Erythroblast (primary cell): Measurements from ENCODE around the gene PSORS1C1.

Experiments
- DNase-seq, 2 experiments: peaks; one replicate each; lab custom pipeline; 2025; lab: John Stamatoyannopoulos, UW
- GATA1 ChIP-seq: IDR thresholded peaks from 2 replicates; pipeline ENCODE4 v1.6.1; 2011; ENCODE audit warnings: low read depth, mild to moderate bottlenecking, control low read depth, low read length, moderate library complexity
- POLR2A ChIP-seq: IDR thresholded peaks from 2 replicates; pipeline ENCODE4 v1.6.1; 2011; ENCODE audit warnings: mild to moderate bottlenecking, low read length

Gene PSORS1C1

DNA sequence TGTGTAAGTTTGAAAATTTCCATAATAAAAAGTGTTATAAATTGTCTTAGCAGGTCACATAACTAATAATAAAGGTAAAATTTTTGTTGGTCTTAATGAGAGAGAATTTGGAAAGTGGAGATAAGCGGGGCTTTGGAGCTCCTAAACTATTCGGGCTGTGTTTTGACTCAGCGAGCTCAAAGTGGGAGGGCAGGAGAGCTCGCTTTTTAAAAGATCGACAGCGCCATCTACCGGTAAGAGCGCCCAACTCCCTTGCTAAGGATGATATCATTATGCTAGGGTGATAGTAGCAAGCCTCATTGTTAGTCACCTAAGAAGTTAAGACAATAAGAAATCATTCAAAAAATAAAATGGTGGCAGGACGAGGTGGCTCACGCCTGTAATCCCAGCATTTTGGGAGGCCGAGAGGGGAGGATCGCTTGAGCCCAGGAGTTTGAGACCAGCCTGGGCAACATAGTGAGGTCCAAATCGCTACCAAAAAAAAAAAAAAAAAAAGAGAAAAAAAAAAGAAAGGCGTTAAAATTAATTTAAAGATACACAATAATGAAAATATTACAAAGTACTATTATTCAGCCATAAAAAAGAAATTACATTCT lies 27.0 kb upstream of the PSORS1C1 start:
- TF ChIP-seq POLR2A = no peak
- no peak for TF ChIP-seq GATA1
- DNase-seq = peak; percentile 77 to 90

DNA sequence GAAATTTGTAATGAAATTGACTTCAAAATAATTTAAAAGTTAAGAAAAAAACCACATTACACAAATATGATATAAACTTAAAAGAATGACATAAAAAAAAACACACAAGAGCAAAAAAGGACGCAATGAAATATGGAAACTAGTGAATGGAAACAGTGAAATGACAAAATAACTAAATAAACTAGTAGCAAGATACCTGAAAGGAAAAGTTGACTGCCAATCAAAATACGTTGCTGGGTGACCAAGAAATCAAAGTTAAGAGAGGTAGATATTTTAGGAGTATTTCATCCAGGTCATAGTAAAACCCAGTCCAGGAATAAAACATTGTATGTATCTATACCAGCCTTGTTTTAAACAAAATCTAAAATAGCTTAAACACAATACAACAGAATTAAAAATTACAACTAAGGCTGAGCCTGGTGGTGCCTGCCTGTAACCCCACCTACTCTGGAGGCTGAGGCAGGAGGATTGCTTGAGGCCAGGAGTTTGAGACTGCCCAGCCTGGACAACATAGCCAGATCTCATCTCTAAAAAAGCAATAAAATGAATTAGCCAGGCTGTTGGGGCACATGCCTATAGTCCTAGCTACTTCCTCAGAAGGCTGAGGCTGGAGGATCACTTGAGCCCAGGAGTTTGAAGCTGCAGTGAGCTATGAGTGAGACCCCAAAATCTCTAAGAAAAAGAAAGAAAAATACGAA lies 24.2 kb upstream of the PSORS1C1 start:
- DNase-seq = no peak
- TF ChIP-seq POLR2A (no peak), GATA1 (no peak)

DNA sequence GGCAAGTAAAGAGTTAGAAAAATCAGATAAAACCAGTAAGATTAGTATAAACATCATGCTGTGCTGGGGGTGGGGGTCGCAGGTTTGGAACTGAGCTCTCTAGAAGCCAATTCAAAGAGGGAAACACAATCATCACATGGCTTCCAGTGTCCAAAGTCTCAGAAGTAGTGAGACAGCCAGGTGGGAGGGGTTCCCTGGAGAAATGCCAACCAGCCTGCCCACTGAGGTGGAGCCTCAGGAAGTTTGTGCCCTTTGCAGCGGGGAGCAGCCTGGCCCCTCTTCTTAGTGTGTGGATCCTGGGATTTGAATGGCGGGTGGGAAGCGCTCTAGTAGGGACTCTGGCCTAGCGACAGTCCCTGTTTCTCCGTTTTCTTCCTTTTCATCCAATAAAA lies 23.6 kb upstream of the PSORS1C1 start:
- TF ChIP-seq POLR2A = no peak
- no peak for TF ChIP-seq GATA1

DNA sequence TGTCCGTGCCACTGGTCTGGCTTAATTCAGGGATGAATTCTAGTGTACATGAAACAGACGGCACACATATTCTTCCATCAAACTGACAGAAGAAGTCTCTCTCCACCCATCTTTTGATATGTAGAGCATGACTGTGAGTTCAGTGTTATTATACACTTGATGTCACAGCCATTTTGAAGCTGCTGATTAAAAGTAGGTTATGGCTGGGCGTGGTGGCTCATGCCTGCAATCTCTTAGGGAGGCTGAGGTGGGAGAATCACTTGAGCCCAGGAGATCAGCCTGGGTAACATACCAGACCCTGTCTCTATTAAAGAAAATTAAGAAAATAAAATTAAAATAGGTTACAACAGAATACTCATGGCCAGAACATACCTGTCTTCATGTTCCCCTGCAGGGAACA lies 22.9 kb upstream of the PSORS1C1 start:
- TF ChIP-seq POLR2A (no peak), GATA1 (no peak)
- DNase-seq = no peak

More for the DNA sequence above, 23.6 kb upstream of the PSORS1C1 start:
- no peak for DNase-seq

DNA sequence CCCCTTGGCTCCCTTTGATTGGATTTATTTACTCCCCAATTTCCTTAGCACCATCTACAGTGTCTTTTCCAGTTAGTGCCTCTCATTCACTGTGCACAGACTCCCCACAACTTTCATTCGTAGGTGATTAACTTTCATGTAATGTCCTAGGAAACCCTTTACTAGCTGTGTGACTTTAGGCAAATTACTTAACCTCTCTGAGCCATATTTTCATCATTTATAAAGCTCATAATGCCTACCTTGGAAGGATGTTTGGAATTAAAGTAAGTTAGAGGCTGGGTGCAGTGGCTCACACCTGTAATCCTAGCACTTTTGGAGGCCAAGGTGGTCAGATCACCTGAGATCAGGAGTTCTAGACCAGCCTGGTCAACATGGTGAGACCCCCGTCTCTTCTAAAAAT lies 22.4 kb upstream of the PSORS1C1 start:
- no peak for TF ChIP-seq POLR2A
- TF ChIP-seq GATA1 = no peak

DNA sequence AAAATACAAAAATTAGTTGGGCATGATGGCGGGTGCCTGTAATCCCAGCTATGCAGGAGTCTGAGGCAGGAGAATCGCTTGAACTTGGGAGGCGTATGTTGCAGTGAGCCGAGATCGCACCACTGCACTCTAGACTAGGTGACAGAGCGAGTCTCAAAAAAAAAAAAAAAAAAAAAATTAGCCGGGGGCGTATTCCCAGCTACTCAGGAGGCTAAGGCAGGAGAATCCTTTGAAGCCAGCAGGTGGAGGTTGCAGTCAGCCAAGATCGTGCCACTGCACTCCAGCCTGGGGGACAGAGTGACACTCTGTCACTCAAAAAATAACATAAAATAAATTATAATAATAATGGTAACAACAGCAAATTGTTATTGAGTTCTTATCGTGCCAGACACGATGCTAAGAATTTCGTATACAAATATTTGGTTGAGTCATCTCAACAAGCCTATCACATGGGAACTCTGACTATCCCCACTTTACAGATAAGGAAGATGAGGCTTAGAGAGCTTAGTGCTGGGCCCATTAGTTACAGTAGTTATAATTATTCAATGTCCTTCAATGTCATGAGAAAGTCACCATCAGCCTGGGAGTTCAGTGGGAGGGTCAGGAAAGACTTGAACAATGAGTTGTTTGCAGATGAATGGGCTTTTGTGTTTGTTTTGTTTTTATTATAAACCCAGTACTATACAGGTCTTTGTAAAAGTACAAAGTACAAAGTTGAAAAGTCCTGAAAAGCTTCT lies 21.7 kb upstream of the PSORS1C1 start:
- TF ChIP-seq POLR2A = no peak
- no peak for TF ChIP-seq GATA1
- no peak for DNase-seq

More for the DNA sequence above, 22.4 kb upstream of the PSORS1C1 start:
- no peak for DNase-seq

DNA sequence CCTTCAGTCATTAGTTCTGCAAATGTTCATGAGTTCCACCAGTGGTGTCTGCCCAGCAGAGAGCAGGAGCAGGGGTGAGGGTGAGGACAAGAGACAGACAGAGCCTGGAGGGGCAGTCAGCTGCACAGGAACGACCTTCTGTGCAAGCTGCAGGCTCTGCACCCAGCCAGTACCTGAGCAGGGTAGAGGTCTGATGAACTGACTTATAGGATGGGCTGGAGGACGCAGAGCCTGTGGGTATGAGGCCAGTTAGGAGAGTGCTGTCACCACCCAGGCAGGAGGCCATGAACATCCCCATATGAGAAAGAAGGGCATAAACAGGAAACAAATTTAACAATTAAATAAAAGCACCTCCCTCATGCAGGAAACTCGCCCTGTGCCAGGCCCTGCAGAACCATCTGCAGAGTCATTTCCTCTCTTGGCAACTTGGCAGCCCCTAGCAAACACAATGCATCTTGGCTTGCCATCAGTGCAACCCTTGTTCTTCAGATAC lies 20.2 kb upstream of the PSORS1C1 start:
- TF ChIP-seq POLR2A = no peak
- TF ChIP-seq GATA1 = no peak

DNA sequence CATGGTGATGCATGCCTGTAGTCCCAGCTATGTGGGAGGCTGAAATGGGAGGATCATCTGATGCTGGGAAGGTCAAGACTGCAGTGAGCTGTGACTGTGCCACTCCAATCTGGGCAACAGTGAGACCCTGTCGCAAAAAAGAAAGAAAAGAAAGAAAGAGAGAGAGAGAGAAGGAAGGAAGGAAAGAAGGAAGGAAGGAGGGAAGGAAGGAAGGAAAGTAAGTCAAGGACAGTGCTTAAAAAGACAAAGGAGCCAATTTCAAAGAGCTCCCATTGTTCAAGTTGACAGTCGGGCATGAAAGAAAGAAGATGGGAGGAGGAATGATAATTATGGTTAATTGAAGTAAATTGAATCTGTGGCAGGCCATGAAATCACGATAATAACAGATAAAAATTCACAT lies 18.4 kb upstream of the PSORS1C1 start:
- TF ChIP-seq POLR2A (no peak), GATA1 (no peak)
- no peak for DNase-seq

More for the DNA sequence above, 20.2 kb upstream of the PSORS1C1 start:
- DNase-seq = no peak

DNA sequence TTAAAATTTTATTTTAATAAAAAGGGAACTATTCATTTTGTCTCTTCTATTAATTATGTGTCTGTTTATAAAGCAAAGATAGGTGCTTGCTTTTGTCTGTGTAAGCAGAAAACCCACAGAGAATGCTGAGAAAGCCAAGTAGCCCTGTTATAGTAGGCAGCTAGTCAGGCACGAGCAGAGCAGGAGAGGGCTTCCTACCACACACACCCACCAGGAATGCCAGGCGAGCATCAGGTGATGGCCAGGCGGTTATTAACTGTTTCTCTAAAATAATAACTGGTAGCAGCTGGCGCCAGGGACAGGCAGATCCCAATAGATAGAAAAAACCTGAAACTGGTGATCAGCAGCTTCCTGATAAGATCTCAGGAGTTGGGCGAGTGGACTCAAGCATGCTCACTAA lies 17.9 kb upstream of the PSORS1C1 start:
- TF ChIP-seq POLR2A (no peak), GATA1 (no peak)
- DNase-seq = no peak

DNA sequence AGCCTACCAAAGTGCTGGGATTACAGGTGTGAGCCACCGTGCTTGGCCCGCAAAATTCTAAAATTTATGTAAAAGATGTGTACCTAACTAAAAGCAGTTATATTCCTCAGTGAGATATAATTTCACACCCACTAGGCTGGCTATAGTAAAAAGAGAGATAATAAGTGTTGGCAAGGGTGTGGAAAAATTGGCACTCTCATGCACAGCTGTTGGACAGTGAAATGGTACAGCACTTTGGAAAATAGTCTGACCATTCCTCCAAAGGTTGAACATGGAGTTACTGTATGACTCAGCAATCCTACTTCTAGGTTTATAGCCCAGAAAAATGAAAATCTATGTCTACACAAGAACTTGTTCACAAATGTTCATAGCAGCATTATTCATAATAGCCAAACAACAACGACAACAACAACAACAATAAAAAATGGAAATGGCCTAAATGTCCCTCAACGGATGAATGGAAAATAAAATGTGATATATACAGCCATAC lies 16.1 kb upstream of the PSORS1C1 start:
- no peak for DNase-seq
- TF ChIP-seq POLR2A = no peak
- TF ChIP-seq GATA1 = no peak

DNA sequence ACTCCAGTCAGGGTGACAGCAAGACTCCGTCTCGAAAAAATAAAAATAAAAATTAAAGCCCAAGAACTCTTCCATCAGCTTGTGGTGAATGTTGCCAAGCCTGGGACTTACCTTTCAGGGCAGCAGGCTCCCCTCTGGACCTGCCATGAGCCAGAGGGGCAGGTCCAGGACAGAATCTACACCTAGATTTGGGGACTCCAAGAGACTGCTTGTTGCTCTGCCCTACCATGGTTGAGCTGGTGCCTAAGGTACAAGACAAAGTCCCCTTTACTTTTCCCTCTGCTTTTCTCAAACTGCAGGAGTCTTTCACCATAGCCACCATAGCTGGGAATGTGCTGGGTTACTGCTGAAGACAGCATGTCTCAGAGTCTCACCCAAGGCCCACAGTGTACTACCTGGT lies 11.5 kb upstream of the PSORS1C1 start:
- no peak for DNase-seq

DNA sequence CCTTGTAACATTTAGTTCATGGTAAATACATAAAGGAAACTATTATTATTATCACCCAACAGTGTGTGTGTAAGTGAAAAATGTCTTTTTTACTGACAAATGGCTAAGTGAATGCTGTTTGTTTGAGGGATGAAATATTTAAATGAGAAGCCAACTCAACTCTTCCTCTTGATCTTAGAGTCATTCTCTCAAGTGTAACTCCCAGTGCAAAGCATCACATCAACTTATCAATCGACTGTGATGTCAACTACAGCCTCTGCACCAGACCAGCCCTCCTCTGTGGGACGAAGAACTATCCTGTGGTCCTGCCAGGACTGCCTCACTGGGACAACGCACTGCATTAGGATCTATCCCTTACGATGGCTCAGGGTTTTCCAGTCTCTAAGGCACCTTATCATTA lies 7.5 kb upstream of the PSORS1C1 start:
- TF ChIP-seq POLR2A = no peak
- no peak for TF ChIP-seq GATA1

More for the DNA sequence above, 11.5 kb upstream of the PSORS1C1 start:
- TF ChIP-seq GATA1 (no peak), POLR2A (no peak)

DNA sequence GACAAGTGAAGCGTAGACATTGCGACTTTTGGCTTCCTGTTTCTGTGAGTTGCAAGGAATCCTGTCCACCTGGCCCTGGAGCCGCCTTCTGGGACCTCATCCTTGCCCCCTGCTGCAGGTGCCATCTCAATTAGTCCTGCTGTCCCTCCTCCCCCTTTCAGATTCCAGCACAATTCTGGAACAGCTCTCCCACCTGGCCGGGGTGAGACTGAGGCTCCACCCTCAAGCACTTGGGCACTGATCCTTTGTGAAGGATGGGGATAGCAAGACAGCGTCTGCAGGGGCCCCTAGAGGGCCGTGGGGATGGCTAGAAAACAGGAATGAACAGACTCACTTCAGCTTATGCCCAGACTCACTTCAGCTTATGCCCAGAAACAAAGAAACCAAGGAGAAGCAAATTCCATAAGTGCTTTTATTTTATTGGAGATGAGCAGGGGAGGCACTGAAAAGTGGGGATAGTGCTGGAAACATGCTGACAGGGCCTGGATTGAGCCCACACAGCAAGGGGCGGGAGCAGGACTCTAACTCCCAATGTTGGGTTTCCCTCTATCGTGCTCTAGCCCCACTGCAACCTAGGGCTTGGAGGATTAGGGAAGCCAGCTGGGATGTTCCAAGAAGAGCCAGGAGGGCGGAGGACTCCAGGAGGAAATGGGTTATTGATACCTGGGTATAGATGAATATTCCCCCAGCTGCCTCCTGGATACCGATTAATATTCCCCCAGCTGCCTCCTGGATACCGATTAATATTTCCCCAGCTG lies 3.6 kb upstream of the PSORS1C1 start:
- TF ChIP-seq GATA1 (no peak), POLR2A (no peak)
- no peak for DNase-seq

More for the DNA sequence above, 7.5 kb upstream of the PSORS1C1 start:
- no peak for DNase-seq

DNA sequence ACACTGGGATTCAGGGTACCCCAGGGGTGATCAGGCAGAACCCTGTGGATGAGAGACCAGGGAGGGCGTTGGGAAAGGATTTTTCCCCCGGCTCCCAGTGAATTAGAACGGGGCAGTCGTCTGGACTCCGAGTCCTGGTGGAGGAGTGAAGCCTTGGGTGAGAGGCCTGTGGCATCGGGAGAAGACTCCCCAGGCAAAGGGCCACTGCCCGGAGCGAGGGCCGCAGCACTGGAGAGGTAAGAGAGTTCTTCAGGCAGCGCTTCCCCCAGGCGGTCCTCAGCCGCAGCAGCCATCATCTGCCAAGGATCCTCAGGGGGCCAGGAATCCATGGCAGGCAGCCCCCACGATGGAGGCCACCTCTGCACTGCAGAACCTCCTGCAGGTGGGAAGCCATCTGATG lies 2.9 kb upstream of the PSORS1C1 start:
- no peak for DNase-seq

DNA sequence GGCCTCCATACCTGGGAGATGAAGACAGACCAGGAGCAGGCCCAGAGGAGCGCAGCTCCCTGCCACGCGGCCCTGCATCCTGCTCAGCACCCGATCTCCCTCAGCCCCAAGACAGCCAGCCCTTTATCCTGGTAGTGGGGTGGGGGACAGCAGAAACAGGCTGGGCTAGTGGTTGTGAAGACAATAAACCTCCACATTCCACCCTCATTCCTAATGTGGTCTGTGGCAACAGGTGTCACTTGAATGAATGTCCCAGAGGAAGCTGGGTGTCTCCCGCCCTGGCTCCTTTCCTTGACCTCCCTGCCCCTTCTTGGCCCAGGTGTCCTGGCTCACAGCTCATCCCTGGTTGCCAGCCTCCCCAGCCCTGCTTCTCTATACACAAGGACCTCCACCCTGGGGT lies 2.1 kb upstream of the PSORS1C1 start, which contains the start of gene C6orf15:
C6orf15 (minus strand) TSS at position 98 of the 400 bp plus-strand sequence; CDS start at position 78, 20 bp downstream.
- DNase-seq = no peak
- TF ChIP-seq POLR2A (no peak), GATA1 (no peak)

More for the DNA sequence above, 2.9 kb upstream of the PSORS1C1 start:
- TF ChIP-seq POLR2A (no peak), GATA1 (no peak)
